CD8-positive, alpha-beta memory T cell (primary cell): ENCODE data around the gene SNRK. TPM values are rescaled to one million over a fixed set of nuclear protein-coding genes. Genes with fewer than 3 reads are reported as not detected.
A peak's percentile ranks its signal among the peaks of the same experiment; 100 is the strongest.

Experiments
- CTCF ChIA-PET: fragments of 350-600 bp; sonication (Branson Sonifier 250); formaldehyde crosslinking; loops from one replicate; lab custom pipeline; 2021; ENCODE audit warnings: antibody characterized with exemption; lab: Charles Lee
- POLR2A ChIA-PET: fragments of 350-600 bp; sonication (Branson Sonifier 250); formaldehyde crosslinking; loops from one replicate; lab custom pipeline; 2021; ENCODE audit warnings: antibody characterized with exemption; lab: Charles Lee
- DNase-seq, 5 donors: peaks; one replicate each; pipeline versions ENCODE4 v3.0.0 to v3.0.0-alpha.2; 2020 to 2022; ENCODE audit warnings: mixed read lengths in 1 of 5
- H3K27ac ChIP-seq: one replicate; pipeline ENCODE4 v1.7.0; 2013; ENCODE audit warnings: low read depth, mild to moderate bottlenecking, low read length, moderate library complexity
- H3K27me3 ChIP-seq: 2 replicates; pipeline ENCODE4 v1.7.0; 2013; ENCODE audit warnings: low read length, mild to moderate bottlenecking; ENCODE audit not compliant: insufficient read depth, poor library complexity, severe bottlenecking
- H3K36me3 ChIP-seq: 2 replicates; pipeline ENCODE4 v1.7.0; 2013; ENCODE audit warnings: mild to moderate bottlenecking, low read length, moderate library complexity; ENCODE audit not compliant: insufficient read depth
- H3K4me1 ChIP-seq: 2 replicates; pipeline ENCODE4 v1.7.0; 2013; ENCODE audit warnings: mild to moderate bottlenecking, low read length, moderate library complexity; ENCODE audit not compliant: insufficient read depth
- H3K4me3 ChIP-seq: 2 replicates; pipeline ENCODE4 v1.7.0; 2013; ENCODE audit warnings: mild to moderate bottlenecking, low read length
- H3K9me3 ChIP-seq: 2 replicates; pipeline ENCODE4 v1.7.0; 2013; ENCODE audit warnings: mild to moderate bottlenecking, low read length
- H3K27ac Mint-ChIP-seq, 8 donors: one replicate each; pipeline ENCODE4 v1.8.0; 2020 to 2021; ENCODE audit warnings: mixed read lengths in 8 of 8, mild to moderate bottlenecking in 6 of 8, inconsistent platforms in 3 of 8, moderate library complexity in 3 of 8
- H3K27me3 Mint-ChIP-seq, 2 donors: one replicate each; pipeline ENCODE4 v1.8.0; 2020 to 2021; ENCODE audit warnings: mixed read lengths in 2 of 2, mild to moderate bottlenecking in 1 of 2, moderate library complexity in 1 of 2
- H3K36me3 Mint-ChIP-seq, 3 donors: one replicate each; pipeline ENCODE4 v1.8.0; 2020 to 2021; ENCODE audit warnings: mixed read lengths in 3 of 3, inconsistent platforms in 1 of 3, mild to moderate bottlenecking in 1 of 3
- H3K4me1 Mint-ChIP-seq, 3 donors: one replicate each; pipeline ENCODE4 v1.8.0; 2020 to 2021; ENCODE audit warnings: mixed read lengths in 3 of 3, inconsistent platforms in 1 of 3, mild to moderate bottlenecking in 1 of 3
- H3K4me3 Mint-ChIP-seq, 7 donors: one replicate each; pipeline ENCODE4 v1.8.0; 2020 to 2021; ENCODE audit warnings: mixed read lengths in 7 of 7, mild to moderate bottlenecking in 6 of 7, moderate library complexity in 4 of 7, inconsistent platforms in 2 of 7
- H3K9me3 Mint-ChIP-seq, 5 donors: one replicate each; pipeline ENCODE4 v1.8.0; 2020 to 2022; ENCODE audit warnings: mixed read lengths in 5 of 5, mild to moderate bottlenecking in 3 of 5, moderate library complexity in 2 of 5, inconsistent platforms in 1 of 5
- polyA plus RNA-seq: library from polyadenylated mRNA; unstranded; fragments of 300-500 nt; fragmentation: Illumina TruSeq; gene quantifications from one replicate; pipeline ENCODE4 v1.2.3, GENCODE V29; 2021
- total RNA-seq, 2 experiments: library from RNA; stranded (reverse); gene quantifications; one replicate each; pipeline ENCODE4 v1.2.3, GENCODE V29; 2021

The SNRK gene
- total and polyA plus RNA-seq, 3 experiments from 2014 or later, result 34.2 to 55.1 (median 35.9) TPM

GRCh38 chr3:43326891-43327581 lies 40.7 kb downstream of the SNRK start:
- ChIA-PET CTCF (interaction anchor here (1.1 kb wide), 1 partner anchor 30 kb away, joined by 3 read pairs; no protein-coding TSS in a partner anchor), POLR2A (interaction anchor here (2.3 kb wide), 1 partner anchor 19 kb away, joined by 8 read pairs; no protein-coding TSS in a partner anchor)
- no peak overlapping the region for H3K4me3 ChIP-seq
- H3K27me3 ChIP-seq, result no peaks in the 10 kb centered on the region
- H3K36me3 ChIP-seq, result no peaks in the 10 kb centered on the region
- peak in 1 of 5 donors; percentile 41 for DNase-seq
- Mint-ChIP-seq H3K27me3 (no peaks in the 10 kb centered on the region), H3K27ac (peak overlapping the region; percentile 41 to 94 (median 81)), H3K36me3 (peaks cover 2 to 33% (median 8%) of the 10 kb centered on the region in 3 donors), H3K4me3 (peak overlapping the region; percentile 24 to 70 (median 51)), H3K9me3 (no peaks in the 10 kb centered on the region), H3K4me1 (peaks cover 77 to 94% (median 94%) of the 10 kb centered on the region in 3 donors)
- H3K27ac ChIP-seq, result no peak overlapping the region
- peaks cover 59% of the 10 kb centered on the region for H3K4me1 ChIP-seq
- H3K9me3 ChIP-seq, result no peaks in the 10 kb centered on the region

- Histone ChIP-seq H3K4me1 (peaks cover 59% of the 10 kb centered on the region), H3K4me3 (no peak overlapping the region), H3K9me3 (no peaks in the 10 kb centered on the region), H3K36me3 (peaks cover 3% of the 10 kb centered on the region), H3K27me3 (no peaks in the 10 kb centered on the region), H3K27ac (no peak overlapping the region)
- no peak for DNase-seq
- Mint-ChIP-seq H3K27ac (peak overlapping the region; percentile 41 to 94 (median 81)), H3K36me3 (peaks cover 8 to 35% (median 10%) of the 10 kb centered on the region in 3 donors), H3K9me3 (no peaks in the 10 kb centered on the region), H3K27me3 (no peaks in the 10 kb centered on the region), H3K4me1 (peaks cover 76 to 94% (median 94%) of the 10 kb centered on the region in 3 donors), H3K4me3 (peak overlapping the region in 5 of 7 donors; percentile 46 to 70 (median 53))
- POLR2A ChIA-PET, result interaction anchor here (0.6 to 2.3 kb wide), 5 partner anchors 18 to 177 kb away, joined by 3 to 8 read pairs (median 3); no protein-coding TSS in a partner anchor
- CTCF ChIA-PET, result interaction anchor here (1.1 kb wide), 1 partner anchor 31 kb away, joined by 3 read pairs; no protein-coding TSS in a partner anchor
These were observed 41.2 kb downstream of the SNRK start for GRCh38 chr3:43327582-43327979.

- DNase-seq, result no peak
- H3K36me3 Mint-ChIP-seq, result peaks cover 12 to 35% (median 15%) of the 10 kb centered on the region in 3 donors
- Histone ChIP-seq H3K27ac (no peak overlapping the region), H3K4me3 (no peak overlapping the region), H3K4me1 (peaks cover 59% of the 10 kb centered on the region), H3K36me3 (peaks cover 7% of the 10 kb centered on the region), H3K27me3 (no peaks in the 10 kb centered on the region), H3K9me3 (no peaks in the 10 kb centered on the region)
- no peaks in the 10 kb centered on the region for H3K27me3 Mint-ChIP-seq
- H3K4me1 Mint-ChIP-seq, result peaks cover 79 to 97% (median 96%) of the 10 kb centered on the region in 3 donors
- no peaks in the 10 kb centered on the region for H3K9me3 Mint-ChIP-seq
- H3K4me3 Mint-ChIP-seq, result peak overlapping the region in 6 of 7 donors; percentile 13 to 70 (median 56)
- peak overlapping the region; percentile 3 to 93 (median 67) for H3K27ac Mint-ChIP-seq
- CTCF ChIA-PET, result no interaction called here
- POLR2A ChIA-PET, result interaction anchor here (0.7 kb wide), 1 partner anchor 17 kb away, joined by 3 read pairs; no protein-coding TSS in a partner anchor
These were observed 42.3 kb downstream of the SNRK start for GRCh38 chr3:43328653-43329052.

GRCh38 chr3:43330981-43331380 lies 44.6 kb downstream of the SNRK start:
- peaks cover 40% of the 10 kb centered on the region for H3K4me1 ChIP-seq
- POLR2A ChIA-PET, result no interaction called here

GRCh38 chr3:43331381-43331780 lies 45.0 kb downstream of the SNRK start:
- Histone ChIP-seq H3K27me3 (no peaks in the 10 kb centered on the region), H3K4me1 (peaks cover 36% of the 10 kb centered on the region), H3K9me3 (peaks cover 8% of the 10 kb centered on the region), H3K27ac (no peak overlapping the region), H3K36me3 (peaks cover 19% of the 10 kb centered on the region), H3K4me3 (no peak overlapping the region)
- peaks cover 10 to 15% (median 13%) of the 10 kb centered on the region in 5 donors for H3K9me3 Mint-ChIP-seq
- peaks cover 23 to 51% (median 39%) of the 10 kb centered on the region in 3 donors for H3K36me3 Mint-ChIP-seq
- no peak for DNase-seq
- H3K27ac Mint-ChIP-seq, result peak overlapping the region in 4 of 8 donors; percentile 13 to 83 (median 70)
- CTCF ChIA-PET, result no interaction called here
- peaks cover 64 to 70% (median 69%) of the 10 kb centered on the region in 3 donors for H3K4me1 Mint-ChIP-seq
- POLR2A ChIA-PET, result no interaction called here
- H3K4me3 Mint-ChIP-seq, result peak overlapping the region in 1 of 7 donors; percentile 25
- no peaks in the 10 kb centered on the region for H3K27me3 Mint-ChIP-seq

More at GRCh38 chr3:43330981-43331380, 44.6 kb downstream of the SNRK start:
- Histone ChIP-seq H3K27ac (no peak overlapping the region), H3K27me3 (no peaks in the 10 kb centered on the region), H3K4me3 (no peak overlapping the region), H3K36me3 (peaks cover 15% of the 10 kb centered on the region), H3K9me3 (peaks cover 4% of the 10 kb centered on the region)
- DNase-seq, result no peak
- CTCF ChIA-PET, result no interaction called here
- Mint-ChIP-seq H3K4me3 (peak overlapping the region in 2 of 7 donors; percentile 14 to 25), H3K27ac (peak overlapping the region in 5 of 8 donors; percentile 12 to 83 (median 64)), H3K4me1 (peaks cover 68 to 74% (median 73%) of the 10 kb centered on the region in 3 donors), H3K27me3 (no peaks in the 10 kb centered on the region), H3K36me3 (peaks cover 22 to 47% (median 35%) of the 10 kb centered on the region in 3 donors), H3K9me3 (peaks cover 6 to 11% (median 9%) of the 10 kb centered on the region in 5 donors)

GRCh38 chr3:43334976-43335375 lies 48.6 kb downstream of the SNRK start:
- peaks cover 19 to 36% (median 31%) of the 10 kb centered on the region in 5 donors for H3K9me3 Mint-ChIP-seq
- no peak overlapping the region for H3K4me3 ChIP-seq
- H3K4me3 Mint-ChIP-seq, result no peak overlapping the region
- ChIA-PET CTCF (interaction anchor here (0.6 kb wide), 1 partner anchor 14 kb away, joined by 5 read pairs; no protein-coding TSS in a partner anchor), POLR2A (no interaction called here)
- H3K36me3 ChIP-seq, result peaks cover 36% of the 10 kb centered on the region
- H3K27ac ChIP-seq, result no peak overlapping the region
- H3K9me3 ChIP-seq, result peaks cover 24% of the 10 kb centered on the region
- no peak for DNase-seq
- peaks cover 12% of the 10 kb centered on the region for H3K4me1 ChIP-seq
- H3K27me3 Mint-ChIP-seq, result peaks cover 0 to 2% of the 10 kb centered on the region in 2 donors
- peak overlapping the region in 6 of 8 donors; percentile 6 to 64 (median 42) for H3K27ac Mint-ChIP-seq
- no peaks in the 10 kb centered on the region for H3K27me3 ChIP-seq
- H3K36me3 Mint-ChIP-seq, result peaks cover 40 to 77% (median 69%) of the 10 kb centered on the region in 3 donors
- peaks cover 35 to 37% (median 36%) of the 10 kb centered on the region in 3 donors for H3K4me1 Mint-ChIP-seq

- H3K27me3 Mint-ChIP-seq, result peaks cover 0 to 2% of the 10 kb centered on the region in 2 donors
- no peak overlapping the region for H3K4me3 Mint-ChIP-seq
- H3K36me3 Mint-ChIP-seq, result peaks cover 45 to 83% (median 74%) of the 10 kb centered on the region in 3 donors
- Histone ChIP-seq H3K27ac (no peak overlapping the region), H3K9me3 (peaks cover 24% of the 10 kb centered on the region), H3K4me1 (peaks cover 7% of the 10 kb centered on the region), H3K4me3 (no peak overlapping the region), H3K27me3 (no peaks in the 10 kb centered on the region), H3K36me3 (peaks cover 44% of the 10 kb centered on the region)
- H3K4me1 Mint-ChIP-seq, result peaks cover 31 to 36% (median 33%) of the 10 kb centered on the region in 3 donors
- peaks cover 19 to 38% (median 31%) of the 10 kb centered on the region in 5 donors for H3K9me3 Mint-ChIP-seq
- ChIA-PET POLR2A (interaction anchor here (0.6 to 1.0 kb wide), 2 partner anchors 9 to 108 kb away, joined by 3 to 4 read pairs; no protein-coding TSS in a partner anchor), CTCF (interaction anchor here (0.6 kb wide), 1 partner anchor 15 kb away, joined by 5 read pairs; no protein-coding TSS in a partner anchor)
- DNase-seq, result no peak
- peak overlapping the region in 4 of 8 donors; percentile 2 to 70 (median 42) for H3K27ac Mint-ChIP-seq
These were observed 49.5 kb downstream of the SNRK start for GRCh38 chr3:43335799-43336198.
